SH-SY5Y (cell line): ENCODE measurements around the gene RASAL2.

ENCODE experiments used
- GATA2 ChIP-seq: IDR thresholded peaks from 2 replicates; pipeline ENCODE4 v1.6.1; 2011; ENCODE audit warnings: mild to moderate bottlenecking, low read depth, low read length
- GATA3 ChIP-seq: IDR thresholded peaks from 2 replicates; pipeline ENCODE4 v1.6.1; 2011; ENCODE audit warnings: low read depth, mild to moderate bottlenecking, low read length, moderate library complexity

The RASAL2 gene

GRCh38 chr1:178196631-178197030 is 102.7 kb downstream of the RASAL2 start:
- no peak for TF ChIP-seq GATA3
- no peak for TF ChIP-seq GATA2

GRCh38 chr1:178209935-178210334 is 116.0 kb downstream of the RASAL2 start:
- TF ChIP-seq GATA2 (no peak), GATA3 (no peak)

GRCh38 chr1:178218550-178218949 is 124.6 kb downstream of the RASAL2 start:
- TF ChIP-seq GATA3: no peak
- no peak for TF ChIP-seq GATA2

- no peak for TF ChIP-seq GATA3
- no peak for TF ChIP-seq GATA2
These were observed 126.2 kb downstream of the RASAL2 start for GRCh38 chr1:178220094-178220493.

DNA sequence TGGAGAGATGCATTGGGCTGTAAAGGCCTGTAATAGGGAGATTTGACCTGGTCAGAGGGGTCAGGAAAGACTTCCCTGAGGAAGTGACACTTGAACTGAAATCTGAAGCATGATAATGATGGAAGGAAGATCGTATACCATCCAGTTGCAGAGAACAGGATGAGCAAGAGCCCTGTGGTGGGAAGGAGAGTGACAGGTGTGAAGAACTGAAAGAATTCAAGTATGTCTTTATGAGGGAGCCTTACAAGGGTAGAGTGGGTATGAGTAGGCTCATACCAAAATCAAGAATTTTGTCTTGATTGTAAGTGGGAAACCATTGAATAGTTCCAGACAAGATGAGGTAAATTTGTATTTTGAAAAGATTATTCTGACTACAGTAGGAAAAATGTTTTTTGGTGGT is 129.4 kb downstream of the RASAL2 start:
- TF ChIP-seq GATA3: no peak
- TF ChIP-seq GATA2: no peak

DNA sequence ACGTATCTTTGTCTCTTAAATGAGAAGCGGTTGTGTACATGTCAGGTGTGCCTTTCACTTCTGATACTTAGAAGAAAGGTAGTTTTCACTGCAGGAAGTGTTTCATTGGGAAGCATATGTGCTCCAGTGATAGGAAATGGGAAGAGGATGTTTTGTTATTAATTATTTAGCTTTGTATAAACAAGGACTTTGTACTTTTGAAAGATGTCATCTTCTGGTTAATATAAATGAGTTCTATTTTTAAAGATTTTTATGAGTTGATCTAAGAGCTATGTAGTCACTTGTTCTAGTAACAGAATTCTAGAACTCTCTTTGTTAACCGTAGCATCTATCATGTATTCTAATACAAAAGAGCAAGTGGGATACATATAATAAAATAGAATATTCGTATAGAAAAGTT is 130.5 kb downstream of the RASAL2 start:
- TF ChIP-seq GATA3: no peak
- no peak for TF ChIP-seq GATA2

DNA sequence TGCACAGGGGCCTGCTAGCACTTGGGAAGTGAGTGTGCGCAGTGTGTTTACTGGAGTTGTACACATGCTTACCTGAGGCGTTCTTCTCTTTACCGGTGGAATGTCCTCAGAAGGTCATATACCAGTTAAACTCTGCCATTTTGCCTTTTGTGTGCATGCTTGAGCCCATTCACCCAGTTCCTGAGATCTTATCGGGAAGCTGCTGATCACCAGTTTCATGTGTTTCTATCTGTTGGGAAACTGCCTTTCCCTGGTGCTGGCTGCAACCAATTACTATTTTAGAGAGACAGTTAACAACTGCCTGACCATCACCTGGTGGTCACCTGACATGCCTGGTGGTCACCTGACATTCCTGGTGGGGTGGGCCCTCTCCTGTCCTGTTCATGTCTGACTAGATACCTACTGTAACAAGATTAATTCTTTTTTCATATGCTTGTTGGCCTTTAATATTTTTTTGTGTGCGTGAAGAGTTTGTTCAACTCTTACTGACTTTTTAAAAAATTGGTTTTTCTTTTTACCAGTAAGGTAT is 137.0 kb downstream of the RASAL2 start:
- no peak for TF ChIP-seq GATA3
- TF ChIP-seq GATA2: no peak

GRCh38 chr1:178232108-178232507 is 138.2 kb downstream of the RASAL2 start:
- no peak for TF ChIP-seq GATA3
- TF ChIP-seq GATA2: no peak

DNA sequence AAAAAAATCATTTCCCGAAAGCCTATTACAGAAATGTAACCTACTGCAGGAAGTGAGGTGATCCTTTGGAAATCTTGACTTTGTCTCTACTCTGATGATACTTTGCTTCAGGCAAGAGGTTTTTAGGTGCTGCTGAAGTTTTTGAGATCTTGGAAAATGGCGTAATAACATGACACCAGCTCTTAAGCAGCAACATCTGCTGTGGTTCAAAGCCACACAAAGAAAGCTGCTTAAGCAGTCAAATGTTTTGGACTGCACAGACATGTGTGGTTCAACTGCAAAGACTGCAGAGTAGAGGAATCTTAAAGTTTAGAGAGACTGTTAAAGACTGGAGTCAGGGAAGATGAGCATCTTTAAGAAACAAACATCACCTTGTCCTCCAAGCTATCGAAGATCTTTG is 139.0 kb downstream of the RASAL2 start:
- TF ChIP-seq GATA2: no peak

- TF ChIP-seq GATA3 (no peak), GATA2 (no peak)
These were observed 143.2 kb downstream of the RASAL2 start for GRCh38 chr1:178237121-178237520.

DNA sequence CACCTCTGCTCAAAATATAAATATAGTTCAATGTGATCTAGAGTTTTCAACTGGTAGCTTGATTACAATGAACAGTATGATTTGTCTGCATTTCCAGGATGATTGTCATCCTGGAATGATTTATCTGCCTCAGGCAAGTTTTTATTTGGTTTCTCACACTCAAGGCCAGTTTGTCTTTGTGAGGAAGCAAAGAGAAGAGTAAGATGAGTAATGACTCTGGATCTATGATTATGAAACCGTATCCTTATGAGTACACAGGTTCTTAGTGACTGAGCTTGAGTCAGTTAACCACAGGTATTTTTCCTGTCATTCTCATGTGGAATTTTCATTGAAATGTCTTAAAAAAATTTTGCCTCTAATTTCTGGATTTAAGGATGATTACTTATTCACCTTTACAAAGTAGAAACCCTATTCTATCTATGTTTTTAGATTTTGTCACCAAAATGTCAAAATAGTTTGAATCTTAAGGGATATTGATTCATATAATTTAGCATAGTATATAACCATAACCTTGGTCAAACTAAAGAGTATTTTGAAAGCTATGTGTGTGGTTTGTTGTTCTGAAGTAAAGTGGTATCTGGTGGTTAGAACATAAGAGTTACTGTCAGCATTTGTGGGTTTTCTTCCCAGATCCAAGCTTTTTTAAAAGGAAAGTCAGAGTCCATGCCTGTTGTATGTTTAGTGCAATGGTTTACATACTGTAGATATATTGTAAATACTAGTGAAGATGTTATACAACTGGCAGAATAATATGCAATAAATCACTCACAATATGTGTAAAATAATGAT is 145.0 kb downstream of the RASAL2 start:
- TF ChIP-seq GATA2: no peak
- TF ChIP-seq GATA3: no peak

DNA sequence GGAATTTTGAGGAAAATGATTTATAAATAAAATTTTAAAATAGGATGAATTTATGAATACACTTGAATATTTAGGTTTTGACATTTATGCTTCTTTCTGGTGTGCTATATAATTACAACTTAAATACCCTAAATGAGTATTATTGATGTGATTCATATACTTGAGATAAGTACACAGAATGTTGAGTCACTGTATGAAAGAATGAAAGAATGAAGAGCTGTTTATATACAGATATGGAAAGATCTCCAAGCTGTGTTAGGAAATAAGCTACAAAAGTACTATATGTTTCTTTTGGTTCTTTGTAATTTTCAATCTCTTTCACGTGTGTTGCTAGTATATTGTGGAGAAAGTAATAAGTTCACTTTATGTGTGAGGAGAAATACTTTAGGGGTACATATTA is 147.2 kb downstream of the RASAL2 start:
- TF ChIP-seq GATA3: no peak
- TF ChIP-seq GATA2: no peak

DNA sequence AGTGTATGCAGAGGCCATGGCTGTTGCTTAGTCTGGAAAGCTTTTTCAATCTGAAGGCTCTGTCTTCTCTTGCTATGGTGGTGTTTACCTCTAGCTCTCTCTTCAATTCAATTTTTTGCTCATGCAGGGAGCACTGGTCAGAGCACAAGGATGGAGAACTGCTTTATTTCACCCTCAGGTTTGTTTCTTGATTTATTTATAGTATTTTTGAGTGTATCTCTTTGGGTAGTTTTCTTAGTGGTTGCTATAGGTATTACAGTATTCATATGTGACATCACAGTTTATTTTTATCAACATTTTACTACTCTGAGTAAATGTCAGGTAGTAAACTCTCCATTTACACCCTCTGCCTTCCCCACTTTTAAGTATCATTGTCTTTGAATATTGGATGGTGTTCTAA is 147.9 kb downstream of the RASAL2 start:
- TF ChIP-seq GATA3 (no peak), GATA2 (no peak)

GRCh38 chr1:178243119-178243518 is 149.2 kb downstream of the RASAL2 start:
- TF ChIP-seq GATA2: no peak
- no peak for TF ChIP-seq GATA3

DNA sequence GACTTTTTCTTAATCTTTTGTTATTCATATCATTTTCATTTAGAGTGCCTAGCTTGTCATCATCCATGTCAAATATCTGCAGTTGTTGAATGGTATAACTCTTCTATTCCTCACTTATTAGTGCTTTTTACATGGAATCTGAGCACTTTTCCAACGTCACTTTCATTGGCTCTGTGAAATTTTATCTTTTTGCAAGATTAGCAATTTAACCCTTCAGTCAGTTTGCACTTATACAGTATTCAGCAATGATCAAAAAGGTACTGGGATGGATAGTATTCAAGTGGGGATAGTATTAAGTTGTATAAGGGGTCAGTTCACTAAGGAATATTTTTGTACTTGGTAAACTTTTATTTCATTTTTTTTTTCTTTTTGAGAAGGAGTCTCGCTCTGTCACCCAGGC is 150.0 kb downstream of the RASAL2 start:
- TF ChIP-seq GATA3 (no peak), GATA2 (no peak)
